HCT116 (cell line): ENCODE measurements around the gene RET. TPM values are rescaled to one million over a fixed set of nuclear protein-coding genes. Genes with fewer than 3 reads are reported as not detected.

ENCODE experiments used
- ATAC-seq: fragments of 200-7000 bp; cut with Tn5 transposase; 2 replicates; pipeline ENCODE4 v1.9.1; 2020; ENCODE audit warnings: mild to moderate bottlenecking, moderate library complexity
- BruUV-seq: library from RNA; stranded (reverse); fragments of 400-500 nt; replicated peaks from 2 replicates; lab custom pipeline; 2021; lab: Mats Ljungman, UMichigan
- CTCF ChIA-PET: fragments of 300-600 bp; sonication (Branson Sonifier 250); formaldehyde crosslinking; loops from one replicate; lab custom pipeline; 2021; ENCODE audit warnings: antibody characterized with exemption; lab: Charles Lee
- POLR2A ChIA-PET: fragments of 300-600, 350-600 bp; sonication (Branson Sonifier 250); formaldehyde crosslinking; loops from one replicate; lab custom pipeline; 2021; ENCODE audit warnings: antibody characterized with exemption; lab: Charles Lee
- RAD21 ChIA-PET, 2 experiments: fragments of 300-600 bp; sonication (Branson Sonifier 250); formaldehyde crosslinking; loops; one replicate each; lab custom pipeline; 2023; ENCODE audit warnings: low total read pairs in 2 of 2; ENCODE audit not compliant: uncharacterized antibody in 2 of 2, unreplicated experiment in 2 of 2, low non-redundant PET in 1 of 2; lab: Charles Lee
- DNase-seq: peaks from one replicate; pipeline ENCODE4 v3.0.0-alpha.2; 2010; ENCODE audit warnings: low read depth, low spot score
- H2AFZ ChIP-seq: fragments of 200-600 bp; shearing (Covaris generic), sonication (generic); 2 replicates; pipeline ENCODE4 v1.6.1; 2017; ENCODE audit warnings: low read depth, mixed run types, mixed read lengths, antibody characterized with exemption, low read length; ENCODE audit not compliant: poor library complexity, severe bottlenecking
- H3K27ac ChIP-seq: 2 replicates; pipeline ENCODE4 v1.5.1; 2012; ENCODE audit warnings: low read depth, low read length
- H3K27me3 ChIP-seq: fragments of 200-600 bp; sonication (generic); 2 replicates; pipeline ENCODE4 v1.6.1; 2016; ENCODE audit warnings: mixed run types, low read length, mixed read lengths; ENCODE audit not compliant: insufficient read depth
- H3K36me3 ChIP-seq, 2 experiments: fragments of 200-500 bp in 1 of 2; fragments of 200-600 bp in 1 of 2; sonication (Bioruptor generic) in 1 of 2; sonication (generic) in 1 of 2; 2 replicates each; pipeline versions ENCODE4 v1.5.1 to v1.6.1; 2014 to 2016; ENCODE audit warnings: low read length in 2 of 2, inconsistent platforms in 1 of 2, mixed read lengths in 1 of 2, mixed run types in 1 of 2; ENCODE audit not compliant: insufficient read depth in 2 of 2, control insufficient read depth in 1 of 2
- H3K4me1 ChIP-seq, 2 experiments: fragments of 200-600 bp in 1 of 2; sonication (generic) in 1 of 2; 2 replicates each; pipeline versions ENCODE4 v1.5.1 to v1.6.1; 2012 to 2017; ENCODE audit warnings: low read length in 2 of 2, inconsistent platforms in 1 of 2, mild to moderate bottlenecking in 1 of 2, mixed read lengths in 1 of 2, mixed run types in 1 of 2, moderate library complexity in 1 of 2; ENCODE audit not compliant: insufficient read depth in 2 of 2, control insufficient read depth in 1 of 2
- H3K4me2 ChIP-seq: fragments of 200-600 bp; sonication (generic); 2 replicates; pipeline ENCODE4 v1.6.1; 2017; ENCODE audit warnings: mixed run types, low read length, mixed read lengths
- H3K4me3 ChIP-seq, 2 experiments: fragments of 200-600 bp in 1 of 2; sonication (generic) in 1 of 2; replicated peaks in 1 of 2; 2 replicates each; pipeline ENCODE4 v1.5.1; 2011 to 2016; ENCODE audit warnings: low read length in 2 of 2, control low read depth in 1 of 2, low read depth in 1 of 2, mild to moderate bottlenecking in 1 of 2, mixed read lengths in 1 of 2, mixed run types in 1 of 2
- H3K79me2 ChIP-seq: fragments of 200-600 bp; sonication (generic); 2 replicates; pipeline ENCODE4 v1.6.1; 2017; ENCODE audit warnings: mild to moderate bottlenecking, mixed run types, low read length, moderate library complexity, mixed read lengths; ENCODE audit not compliant: insufficient read depth
- H3K9ac ChIP-seq: fragments of 200-600 bp; sonication (generic); 2 replicates; pipeline ENCODE4 v1.6.1; 2016; ENCODE audit warnings: low read length, mixed read lengths
- H3K9me2 ChIP-seq: fragments of 200-600 bp; sonication (generic), shearing (Covaris generic); 2 replicates; pipeline ENCODE4 v1.6.1; 2017; ENCODE audit warnings: mixed run types, mild to moderate bottlenecking, moderate library complexity; ENCODE audit not compliant: insufficient read depth
- H3K9me3 ChIP-seq, 2 experiments: fragments of 200-500 bp in 1 of 2; fragments of 200-600 bp in 1 of 2; sonication (Bioruptor generic) in 1 of 2; sonication (generic) in 1 of 2; 2 replicates each; pipeline ENCODE4 v1.6.1; 2014 to 2017; ENCODE audit warnings: low read length in 2 of 2, mixed read lengths in 2 of 2, inconsistent platforms in 1 of 2, low read depth in 1 of 2, mild to moderate bottlenecking in 1 of 2, mixed run types in 1 of 2, moderate library complexity in 1 of 2; ENCODE audit not compliant: control insufficient read depth in 1 of 2, insufficient read depth in 1 of 2
- H4K20me1 ChIP-seq: fragments of 200-600 bp; sonication (generic), shearing (Covaris generic); 2 replicates; pipeline ENCODE4 v1.6.1; 2017; ENCODE audit warnings: mixed run types, mild to moderate bottlenecking, moderate library complexity; ENCODE audit not compliant: insufficient read depth
- CBX3 ChIP-seq: IDR thresholded peaks from 2 replicates; pipeline ENCODE4 v1.6.1; 2012; ENCODE audit warnings: low read depth
- CEBPB ChIP-seq: IDR thresholded peaks from 2 replicates; pipeline ENCODE4 v1.6.1; 2012; ENCODE audit warnings: low read depth
- EGR1 ChIP-seq: IDR thresholded peaks from 2 replicates; pipeline ENCODE4 v1.6.1; 2012; ENCODE audit warnings: low read depth
- ELF1 ChIP-seq: IDR thresholded peaks from 2 replicates; pipeline ENCODE4 v1.6.1; 2012; ENCODE audit warnings: low read depth, borderline replicate concordance
- EZH2phosphoT487 ChIP-seq: fragments of 200-600 bp; IDR thresholded peaks from 2 replicates; pipeline ENCODE4 v1.6.1; 2018; ENCODE audit warnings: antibody characterized with exemption, borderline replicate concordance
- JUND ChIP-seq: IDR thresholded peaks from 2 replicates; pipeline ENCODE4 v1.6.1; 2012
- POLR2A ChIP-seq: IDR thresholded peaks from 2 replicates; pipeline ENCODE4 v1.7.0; 2011; ENCODE audit warnings: borderline replicate concordance; ENCODE audit not compliant: insufficient read depth, insufficient read length; ENCODE audit errors: extremely low read depth
- POLR2AphosphoS5 ChIP-seq: IDR thresholded peaks from 2 replicates; pipeline ENCODE4 v1.6.1; 2011; ENCODE audit warnings: mild to moderate bottlenecking, low read depth, low read length, moderate library complexity
- RAD21 ChIP-seq: IDR thresholded peaks from 2 replicates; pipeline ENCODE4 v1.6.1; 2012; ENCODE audit warnings: low read depth, mild to moderate bottlenecking
- SIN3A ChIP-seq: IDR thresholded peaks from 2 replicates; pipeline ENCODE4 v1.6.1; 2012; ENCODE audit warnings: low read depth
- SP1 ChIP-seq: IDR thresholded peaks from 2 replicates; pipeline ENCODE4 v1.6.1; 2012; ENCODE audit warnings: low read depth
- SRF ChIP-seq: IDR thresholded peaks from 2 replicates; pipeline ENCODE4 v1.6.1; 2012; ENCODE audit warnings: low read depth
- TCF7L2 ChIP-seq: IDR thresholded peaks from 2 replicates; pipeline ENCODE4 v1.7.0; 2011; ENCODE audit warnings: borderline replicate concordance, inconsistent platforms; ENCODE audit not compliant: insufficient read depth, insufficient read length; ENCODE audit errors: extremely low read depth
- ZNF274 ChIP-seq: fragments of 200-500 bp; sonication (Bioruptor generic); IDR thresholded peaks from 2 replicates; pipeline ENCODE4 v1.6.1; 2014; ENCODE audit warnings: mild to moderate bottlenecking, low read depth, low read length, inconsistent platforms
- intact Hi-C: fragments of 100-400 bp; cut with micrococcal nuclease; formaldehyde crosslinking; loops from 2 replicates; pipeline ENCODE4 v1.10.0; 2022
- total RNA-seq: library from RNA; stranded (reverse); gene quantifications from one replicate; pipeline ENCODE4 v1.2.1, GENCODE V29; 2021; ENCODE audit not compliant: unreplicated experiment
- TF ChIP-seq, protein P1 (sequence below): IDR thresholded peaks from 2 replicates; pipeline ENCODE4 v1.6.1; 2012

The RET gene
- total RNA-seq, 1 experiment from 2014 or later = 5.9 TPM

DNA sequence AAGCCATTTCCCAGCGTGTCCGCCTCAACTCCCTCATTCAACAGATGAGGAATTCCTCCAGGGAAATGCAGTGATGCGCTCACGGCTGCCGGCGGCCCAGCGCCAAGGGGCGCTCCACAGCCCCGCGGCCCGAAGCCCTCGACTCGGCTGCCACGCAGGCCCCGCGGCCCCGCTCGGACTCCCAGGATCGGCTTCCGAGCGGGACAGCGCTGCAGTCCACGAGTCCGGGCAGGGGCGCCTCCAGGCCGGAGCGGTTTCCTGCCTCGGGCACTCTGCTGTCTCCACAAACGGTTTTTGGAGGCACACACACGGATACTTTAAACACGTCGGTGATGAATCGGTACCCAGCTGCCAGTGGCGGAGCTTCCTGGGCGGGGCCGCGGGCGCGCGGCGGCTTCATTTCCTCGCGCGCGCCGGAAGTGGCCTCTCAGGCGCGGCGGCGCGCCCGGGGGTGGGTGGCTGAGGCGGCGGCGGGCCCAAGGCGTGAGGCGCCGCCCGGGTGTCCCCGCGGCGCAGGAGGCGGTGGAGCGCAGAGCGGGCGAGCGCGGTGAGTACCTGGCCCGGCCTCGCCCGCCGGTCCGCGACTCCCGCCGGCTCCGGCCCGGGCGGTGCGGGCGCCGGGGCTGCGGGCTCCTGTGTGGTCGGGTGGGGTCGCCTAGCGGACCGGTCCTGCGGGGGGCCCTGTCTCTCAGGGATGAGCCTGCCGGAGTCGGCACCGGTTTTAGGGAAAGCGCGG lies 61.3 kb downstream of the RET start, which contains the start of gene CSGALNACT2 (continued):
- no peak for TF ChIP-seq EZH2phosphoT487
- TF ChIP-seq, protein P1, sequence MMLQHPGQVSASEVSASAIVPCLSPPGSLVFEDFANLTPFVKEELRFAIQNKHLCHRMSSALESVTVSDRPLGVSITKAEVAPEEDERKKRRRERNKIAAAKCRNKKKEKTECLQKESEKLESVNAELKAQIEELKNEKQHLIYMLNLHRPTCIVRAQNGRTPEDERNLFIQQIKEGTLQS = no peak
- peak; percentile 72 for TF ChIP-seq POLR2AphosphoS5
- no peak for TF ChIP-seq CBX3
- TF ChIP-seq EGR1 = no peak
- TF ChIP-seq RAD21 = no peak
- no peak; the same call in 1 of the 2 replicates for TF ChIP-seq ELF1
- no peak for TF ChIP-seq CEBPB
- no peak for TF ChIP-seq JUND
- no peak for TF ChIP-seq ZNF274
- TF ChIP-seq POLR2A = no peak
- TF ChIP-seq, all 23 proteins: peak for 3

DNA sequence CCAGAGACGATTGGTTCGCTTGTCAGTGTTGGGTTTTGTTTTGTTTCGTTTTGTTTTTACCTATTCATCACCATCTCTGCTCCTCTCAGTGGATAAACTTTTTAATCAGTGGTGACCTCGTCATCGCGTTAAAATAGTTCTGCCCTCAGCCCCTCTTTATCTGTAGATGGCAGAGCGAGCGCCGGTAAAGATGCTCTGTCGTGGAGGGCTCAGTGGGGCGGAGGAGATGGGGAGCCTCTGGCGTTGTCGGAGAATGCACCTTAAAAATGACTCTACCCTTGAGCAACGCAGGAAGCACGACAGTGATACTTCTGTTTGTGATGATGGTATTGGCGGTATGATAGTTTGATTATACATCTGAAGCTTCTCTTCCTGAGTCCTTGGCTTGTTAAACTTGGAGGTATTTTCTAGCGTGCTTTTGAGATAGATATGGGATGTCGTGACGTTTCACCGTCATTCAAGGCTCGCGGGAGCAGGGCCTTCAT lies 61.9 kb downstream of the RET start:
- peaks cover 3 to 16% of the 10 kb centered on the region in 2 experiments; a peak in 3 of 4 replicates for H3K4me1 ChIP-seq
- no peak overlapping the region for H2AFZ ChIP-seq
- H3K4me3 ChIP-seq = peak overlapping the region; percentile 69 to 96
- RAD21 ChIA-PET = no interaction called here
- H4K20me1 ChIP-seq = no peaks in the 10 kb centered on the region
- H3K9ac ChIP-seq = peak overlapping the region; percentile 70
- peak overlapping the region; percentile 89 for H3K27ac ChIP-seq
- H3K27me3 ChIP-seq = no peaks in the 10 kb centered on the region
- ATAC-seq = peak; percentile 43
- H3K4me2 ChIP-seq = peak overlapping the region; percentile 94
- no peak for TF ChIP-seq SP1
- no peak for TF ChIP-seq CBX3
- TF ChIP-seq EGR1 = no peak
- TF ChIP-seq CEBPB = no peak
- TF ChIP-seq POLR2A = no peak
- TF ChIP-seq POLR2AphosphoS5 = no peak
- TF ChIP-seq TCF7L2 = no peak
- TF ChIP-seq SIN3A = no peak
- TF ChIP-seq EZH2phosphoT487 = no peak
- no peak for TF ChIP-seq SRF
- TF ChIP-seq ELF1 = no peak
- TF ChIP-seq, protein P1 = no peak
- TF ChIP-seq, all 23 proteins: peak for 0
- Histone ChIP-seq H3K36me3 (no peaks in the 10 kb centered on the region), H3K9me2 (no peaks in the 10 kb centered on the region), H3K79me2 (peaks cover 45% of the 10 kb centered on the region), H3K9me3 (no peaks in the 10 kb centered on the region)
- intact Hi-C loops = no loop called here
- no peak for DNase-seq
- ChIA-PET POLR2A (interaction anchor here (1.1 kb wide), 1 partner anchor 10 kb away, joined by 3 read pairs; no protein-coding TSS in a partner anchor), CTCF (interaction anchor here (1.3 kb wide), 1 partner anchor 66 kb away, joined by 4 read pairs; no protein-coding TSS in a partner anchor)
- BruUV-seq = no TSS peak
